OCI-LY1 (cell line): ENCODE data around the gene ANKRD11.

Source experiments
- EZH2 ChIP-seq: fragments of 200-600 bp; sonication (generic), shearing (Covaris generic); IDR thresholded peaks from 2 replicates; pipeline ENCODE4 v1.8.0; 2017; ENCODE audit warnings: borderline replicate concordance, mixed run types, mild to moderate bottlenecking, antibody characterized with exemption, low read length, moderate library complexity, mixed read lengths
- TF ChIP-seq, protein P1 (sequence below): fragments of 200-600 bp; sonication (generic), shearing (Covaris generic); IDR thresholded peaks from 2 replicates; pipeline ENCODE4 v1.5.1; 2017; ENCODE audit warnings: mild to moderate bottlenecking, antibody characterized with exemption, low read length, moderate library complexity, mixed read lengths

DNA sequence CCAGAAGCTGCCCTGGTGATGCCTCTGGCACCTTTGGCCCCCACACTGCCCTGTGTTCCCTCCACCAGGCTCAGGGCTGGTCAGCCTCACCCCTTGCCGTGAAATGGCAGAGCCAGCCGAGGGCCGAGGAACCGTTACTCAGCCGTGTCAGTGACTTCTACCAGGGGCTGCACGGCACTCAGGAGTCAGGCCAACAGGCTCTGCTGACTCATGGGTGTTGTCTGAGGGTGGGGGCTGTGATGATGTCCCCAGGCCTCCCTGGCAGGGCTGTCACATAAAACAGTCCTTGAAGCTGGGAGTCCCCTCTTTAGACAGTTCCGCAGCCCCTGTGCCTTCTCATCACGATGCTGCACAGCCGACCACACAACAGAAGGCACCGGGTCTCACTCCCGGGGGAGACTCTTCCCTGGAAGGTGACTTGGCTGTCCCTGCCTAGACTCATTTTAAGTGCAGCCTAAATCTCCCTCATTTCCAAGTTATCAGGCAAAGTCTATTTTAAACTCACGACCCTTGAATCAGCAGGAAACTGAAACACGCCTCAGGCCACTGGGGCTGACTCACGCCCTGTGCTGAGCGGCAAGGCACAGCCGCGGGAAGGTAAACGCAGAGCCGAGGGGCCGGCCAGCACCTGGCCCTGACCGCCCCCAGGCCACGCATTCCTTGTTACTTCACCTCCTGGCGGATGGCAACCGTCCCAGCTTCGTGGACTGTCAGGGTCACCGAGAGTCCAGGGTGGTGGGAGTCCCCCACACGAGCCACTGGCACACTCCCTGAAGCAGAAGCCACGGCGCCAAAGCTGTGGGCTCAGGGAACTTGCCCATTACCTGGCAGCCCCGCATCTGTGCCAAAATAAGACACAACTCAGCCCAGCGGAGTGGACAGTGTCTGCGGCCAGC lies 170.2 kb downstream of the ANKRD11 start:
- TF ChIP-seq, protein P1, sequence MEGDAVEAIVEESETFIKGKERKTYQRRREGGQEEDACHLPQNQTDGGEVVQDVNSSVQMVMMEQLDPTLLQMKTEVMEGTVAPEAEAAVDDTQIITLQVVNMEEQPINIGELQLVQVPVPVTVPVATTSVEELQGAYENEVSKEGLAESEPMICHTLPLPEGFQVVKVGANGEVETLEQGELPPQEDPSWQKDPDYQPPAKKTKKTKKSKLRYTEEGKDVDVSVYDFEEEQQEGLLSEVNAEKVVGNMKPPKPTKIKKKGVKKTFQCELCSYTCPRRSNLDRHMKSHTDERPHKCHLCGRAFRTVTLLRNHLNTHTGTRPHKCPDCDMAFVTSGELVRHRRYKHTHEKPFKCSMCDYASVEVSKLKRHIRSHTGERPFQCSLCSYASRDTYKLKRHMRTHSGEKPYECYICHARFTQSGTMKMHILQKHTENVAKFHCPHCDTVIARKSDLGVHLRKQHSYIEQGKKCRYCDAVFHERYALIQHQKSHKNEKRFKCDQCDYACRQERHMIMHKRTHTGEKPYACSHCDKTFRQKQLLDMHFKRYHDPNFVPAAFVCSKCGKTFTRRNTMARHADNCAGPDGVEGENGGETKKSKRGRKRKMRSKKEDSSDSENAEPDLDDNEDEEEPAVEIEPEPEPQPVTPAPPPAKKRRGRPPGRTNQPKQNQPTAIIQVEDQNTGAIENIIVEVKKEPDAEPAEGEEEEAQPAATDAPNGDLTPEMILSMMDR: no peak
- TF ChIP-seq EZH2: no peak
